ENCODE data around the gene TMEM95.
A peak's percentile ranks its signal among the peaks of the same experiment; 100 is the strongest.

TMEM95 gene

GRCh38 chr17:7403977-7404736 is 49.2 kb downstream of the TMEM95 start, which contains the start of gene TMEM256:
TSS of gene TMEM256 (minus strand) at chr17:7404097. CDS start at chr17:7404084, 13 bp downstream.
- peak; percentile 100 for DNase-seq (ENCODE audit: low read depth, low spot score)

GRCh38 chr17:7404737-7405349 is 49.9 kb downstream of the TMEM95 start:
- peak; percentile 23 for DNase-seq (ENCODE audit: low read depth, low spot score)

GRCh38 chr17:7405350-7406234 is 50.6 kb downstream of the TMEM95 start:
- peak; percentile 15 for DNase-seq (ENCODE audit: low read depth, low spot score)

DNA sequence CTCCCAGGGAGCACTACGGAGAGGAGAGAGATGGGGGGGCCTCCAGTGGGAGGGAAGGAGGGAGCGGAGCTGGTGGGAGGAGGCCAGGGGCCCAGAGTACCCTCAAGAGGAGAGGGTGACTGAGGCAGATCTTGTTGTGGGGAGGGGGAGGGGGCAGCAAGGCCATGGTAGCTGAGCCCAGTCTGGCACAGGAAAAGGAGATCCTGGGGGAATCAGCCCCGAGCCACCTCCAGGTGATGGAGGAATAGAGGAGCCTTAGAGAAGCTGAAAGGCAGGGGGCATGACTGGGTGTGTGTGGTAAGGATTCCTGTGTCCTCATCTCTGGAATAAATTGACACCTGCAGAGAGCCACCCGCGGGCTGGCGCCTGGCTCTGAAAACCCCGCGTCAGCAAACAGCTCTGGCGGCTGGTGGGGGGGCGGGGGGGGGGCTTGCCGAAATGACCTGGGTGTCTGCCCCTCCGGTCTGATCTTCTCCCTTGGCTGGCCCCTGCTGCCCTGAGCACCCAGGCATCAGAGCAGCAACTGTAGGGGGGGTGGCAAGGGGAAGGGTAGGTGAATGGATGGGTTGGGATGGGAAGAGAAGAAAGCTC is 51.4 kb downstream of the TMEM95 start:
- peak; percentile 8 for DNase-seq (ENCODE audit: low read depth, low spot score)

Measured in ELF-1 (cell line).